DND-41 (cell line): ENCODE data around the gene ITIH5.

ENCODE experiments used
- ATAC-seq: fragments of 200-7000 bp; cut with Tn5 transposase; 3 replicates; pipeline ENCODE4 v1.9.1; 2021; ENCODE audit warnings: low read depth; ENCODE audit not compliant: insufficient read depth
- DNase-seq: peaks from one replicate; pipeline ENCODE4 v3.0.0-alpha.2; 2020
- H2AFZ ChIP-seq: 2 replicates; pipeline ENCODE4 v1.6.0; 2012; ENCODE audit warnings: low read depth, low read length
- H3K27ac ChIP-seq: 2 replicates; pipeline ENCODE4 v1.5.1; 2012; ENCODE audit warnings: low read length, inconsistent platforms
- H3K27me3 ChIP-seq: fragments of 200-600 bp; sonication (generic); 2 replicates; pipeline ENCODE4 v1.6.0; 2012; ENCODE audit warnings: low read length, mild to moderate bottlenecking, inconsistent platforms; ENCODE audit not compliant: insufficient read depth, poor library complexity
- H3K36me3 ChIP-seq: 2 replicates; pipeline ENCODE4 v1.5.1; 2012; ENCODE audit warnings: low read length, inconsistent platforms; ENCODE audit not compliant: insufficient read depth
- H3K4me1 ChIP-seq: 2 replicates; pipeline ENCODE4 v1.5.1; 2012; ENCODE audit warnings: mild to moderate bottlenecking, low read length; ENCODE audit not compliant: insufficient read depth
- H3K4me2 ChIP-seq: 2 replicates; pipeline ENCODE4 v1.6.0; 2012; ENCODE audit warnings: mild to moderate bottlenecking, moderate library complexity, low read length, inconsistent platforms; ENCODE audit not compliant: insufficient read depth
- H3K4me3 ChIP-seq, 2 experiments: fragments of 200-600 bp in 1 of 2; shearing (Covaris generic) in 1 of 2; 2 replicates each; pipeline ENCODE4 v1.5.1; 2012 to 2016; ENCODE audit warnings: inconsistent platforms in 2 of 2, low read length in 2 of 2, mild to moderate bottlenecking in 2 of 2, low read depth in 1 of 2, moderate library complexity in 1 of 2
- H3K79me2 ChIP-seq: 2 replicates; pipeline ENCODE4 v1.6.0; 2012; ENCODE audit warnings: low read length, inconsistent platforms; ENCODE audit not compliant: insufficient read depth
- H3K9ac ChIP-seq: 2 replicates; pipeline ENCODE4 v1.6.0; 2012; ENCODE audit warnings: low read depth, mild to moderate bottlenecking, inconsistent platforms, low read length, moderate library complexity
- H3K9me3 ChIP-seq: 2 replicates; pipeline ENCODE4 v1.5.1; 2012; ENCODE audit warnings: low read length, moderate library complexity, mild to moderate bottlenecking, inconsistent platforms; ENCODE audit not compliant: insufficient read depth, severe bottlenecking
- H4K20me1 ChIP-seq: 2 replicates; pipeline ENCODE4 v1.6.0; 2012; ENCODE audit warnings: low read length; ENCODE audit not compliant: insufficient read depth
- EZH2 ChIP-seq: IDR thresholded peaks from 3 replicates; pipeline ENCODE4 v1.6.1; 2012; ENCODE audit warnings: borderline replicate concordance, low read depth, mild to moderate bottlenecking, moderate library complexity, low read length, inconsistent platforms; ENCODE audit not compliant: severe bottlenecking
- TF ChIP-seq, protein P1 (sequence below): IDR thresholded peaks from 2 replicates; pipeline ENCODE4 v1.5.1; 2012; ENCODE audit warnings: borderline replicate concordance, low read length, moderate library complexity, mild to moderate bottlenecking; ENCODE audit not compliant: poor library complexity, severe bottlenecking; ENCODE audit errors: extremely low read depth

The ITIH5 gene

DNA sequence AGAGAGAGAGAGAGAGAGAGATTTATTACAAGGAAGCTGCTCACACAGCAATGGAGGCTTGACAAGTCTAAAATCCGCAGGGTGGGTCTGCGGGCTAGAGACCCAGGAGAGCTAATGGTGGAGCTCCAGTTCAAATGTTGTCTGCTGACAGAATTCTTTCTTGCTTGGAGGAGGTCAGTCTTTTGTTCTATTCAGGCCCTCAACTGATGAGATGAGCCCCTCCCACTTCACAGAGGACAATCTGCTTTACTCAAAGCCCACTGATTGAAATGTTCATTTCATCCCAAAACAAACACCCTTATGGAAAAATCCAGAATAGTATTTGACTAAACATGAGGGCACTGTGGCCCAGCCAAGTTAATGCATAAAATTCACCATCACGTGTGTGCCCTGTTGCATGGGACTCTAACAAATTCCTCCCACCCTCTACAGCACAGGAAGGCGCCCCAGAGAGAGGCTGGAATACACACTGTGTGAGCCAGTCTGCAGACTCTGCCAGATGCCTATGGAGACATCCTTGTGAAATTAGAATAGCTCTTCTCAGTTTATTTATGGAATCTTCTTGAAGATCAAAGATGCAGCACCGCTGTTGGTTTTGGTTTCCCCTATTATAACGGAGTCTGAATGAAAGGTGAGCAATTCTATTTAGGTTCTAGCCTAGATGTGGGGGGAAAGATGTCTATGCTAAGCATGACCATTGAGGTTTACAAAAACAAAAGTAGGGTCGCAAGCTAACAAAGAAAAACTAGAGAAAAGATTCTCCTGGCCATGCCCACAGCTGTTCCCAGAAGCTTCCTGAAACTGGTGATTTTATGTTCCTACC lies 132.9 kb downstream of the ITIH5 start:
- Histone ChIP-seq H4K20me1 (no peaks in the 10 kb centered on the region), H3K79me2 (no peaks in the 10 kb centered on the region), H3K36me3 (no peaks in the 10 kb centered on the region), H3K9me3 (no peaks in the 10 kb centered on the region), H3K27me3 (no peaks in the 10 kb centered on the region), H3K4me2 (no peak overlapping the region), H3K27ac (no peak overlapping the region), H3K4me1 (no peaks in the 10 kb centered on the region), H3K4me3 (no peak overlapping the region), H2AFZ (no peak overlapping the region), H3K9ac (no peak overlapping the region)
- TF ChIP-seq, protein P1, sequence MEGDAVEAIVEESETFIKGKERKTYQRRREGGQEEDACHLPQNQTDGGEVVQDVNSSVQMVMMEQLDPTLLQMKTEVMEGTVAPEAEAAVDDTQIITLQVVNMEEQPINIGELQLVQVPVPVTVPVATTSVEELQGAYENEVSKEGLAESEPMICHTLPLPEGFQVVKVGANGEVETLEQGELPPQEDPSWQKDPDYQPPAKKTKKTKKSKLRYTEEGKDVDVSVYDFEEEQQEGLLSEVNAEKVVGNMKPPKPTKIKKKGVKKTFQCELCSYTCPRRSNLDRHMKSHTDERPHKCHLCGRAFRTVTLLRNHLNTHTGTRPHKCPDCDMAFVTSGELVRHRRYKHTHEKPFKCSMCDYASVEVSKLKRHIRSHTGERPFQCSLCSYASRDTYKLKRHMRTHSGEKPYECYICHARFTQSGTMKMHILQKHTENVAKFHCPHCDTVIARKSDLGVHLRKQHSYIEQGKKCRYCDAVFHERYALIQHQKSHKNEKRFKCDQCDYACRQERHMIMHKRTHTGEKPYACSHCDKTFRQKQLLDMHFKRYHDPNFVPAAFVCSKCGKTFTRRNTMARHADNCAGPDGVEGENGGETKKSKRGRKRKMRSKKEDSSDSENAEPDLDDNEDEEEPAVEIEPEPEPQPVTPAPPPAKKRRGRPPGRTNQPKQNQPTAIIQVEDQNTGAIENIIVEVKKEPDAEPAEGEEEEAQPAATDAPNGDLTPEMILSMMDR = no peak
- TF ChIP-seq EZH2 = no peak
- DNase-seq = no peak
- ATAC-seq = no peak

DNA sequence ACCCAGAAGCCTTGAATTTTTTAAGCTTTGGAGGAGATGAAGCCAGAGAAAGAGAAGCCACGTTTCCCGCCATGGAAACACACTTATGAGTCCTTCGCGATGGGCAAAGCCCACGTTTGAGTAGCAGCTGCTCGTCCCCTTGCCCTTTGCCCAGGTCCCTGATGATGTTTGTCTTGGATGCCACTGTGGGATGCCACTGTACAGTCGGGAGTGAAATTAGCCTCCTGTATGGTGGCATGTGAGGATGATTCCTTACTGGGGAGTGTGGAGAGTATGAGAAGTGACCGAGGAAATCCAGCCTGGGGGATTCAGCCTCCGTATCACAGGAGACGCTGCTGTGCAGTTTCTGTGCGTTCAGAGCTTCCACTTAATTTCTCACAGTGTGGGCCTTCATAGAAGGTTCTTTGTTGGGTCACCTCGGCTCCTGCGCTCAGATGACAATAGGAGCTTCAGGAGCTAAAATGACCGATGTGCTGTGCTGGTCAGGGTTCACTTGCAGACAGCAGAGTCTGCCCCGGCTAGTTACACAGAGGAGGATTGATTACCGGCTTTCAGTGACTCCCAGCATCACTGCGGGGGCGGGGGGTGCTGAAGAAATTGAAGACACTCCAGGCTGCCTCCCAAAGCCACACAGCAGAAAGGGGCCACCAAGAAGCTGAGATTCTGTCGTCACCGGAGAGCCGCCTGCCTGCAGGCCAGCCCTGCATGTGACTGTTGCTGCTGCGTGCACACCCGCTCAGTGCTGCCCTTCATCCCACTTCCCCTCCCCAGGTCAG lies 133.9 kb downstream of the ITIH5 start:
- Histone ChIP-seq H3K79me2 (no peaks in the 10 kb centered on the region), H3K27ac (no peak overlapping the region), H3K9ac (no peak overlapping the region), H3K4me1 (no peaks in the 10 kb centered on the region), H2AFZ (no peak overlapping the region), H4K20me1 (no peaks in the 10 kb centered on the region), H3K4me2 (no peak overlapping the region), H3K9me3 (no peaks in the 10 kb centered on the region), H3K4me3 (no peak overlapping the region), H3K27me3 (no peaks in the 10 kb centered on the region), H3K36me3 (no peaks in the 10 kb centered on the region)
- ATAC-seq (no peak), DNase-seq (no peak)
- no peak for TF ChIP-seq EZH2
- TF ChIP-seq, protein P1 = no peak

DNA sequence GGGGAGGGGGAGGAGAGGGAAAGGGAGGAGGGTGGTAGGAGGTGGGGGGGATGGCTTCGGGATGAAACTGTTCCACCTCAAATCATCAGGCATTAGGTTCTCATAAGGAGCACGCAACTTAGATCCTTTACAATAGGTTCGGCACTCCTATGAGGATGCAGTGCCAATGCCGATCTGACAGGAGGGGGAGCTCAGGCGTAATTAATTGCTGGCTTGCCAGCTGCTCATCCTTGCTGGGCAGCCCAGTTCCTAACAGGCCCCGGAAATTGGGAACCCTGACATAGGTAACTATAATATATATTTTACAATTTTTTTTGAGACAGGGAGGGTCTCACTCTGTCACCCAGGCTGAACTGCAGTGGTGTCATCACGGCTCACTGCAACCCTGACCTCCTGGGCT lies 137.1 kb downstream of the ITIH5 start:
- H3K9ac ChIP-seq = no peak overlapping the region
- H3K4me2 ChIP-seq = no peak overlapping the region
- peaks cover 6% of the 10 kb centered on the region for H3K4me1 ChIP-seq
- H3K4me3 ChIP-seq = no peak overlapping the region
- TF ChIP-seq, protein P1 = peak; percentile 62
- TF ChIP-seq EZH2 = no peak
- no peaks in the 10 kb centered on the region for H3K9me3 ChIP-seq
- no peaks in the 10 kb centered on the region for H3K79me2 ChIP-seq
- no peak overlapping the region for H3K27ac ChIP-seq
- no peaks in the 10 kb centered on the region for H4K20me1 ChIP-seq
- H3K36me3 ChIP-seq = no peaks in the 10 kb centered on the region
- DNase-seq (peak; percentile 47), ATAC-seq (peak; percentile 63; the same call in 2 of the 3 replicates)
- H3K27me3 ChIP-seq = no peaks in the 10 kb centered on the region
- no peak overlapping the region for H2AFZ ChIP-seq
